Adrenal gland (tissue), 5 donors: ENCODE results near the gene RASA3.

ENCODE experiments used
- POLR2A ChIP-seq, 2 donors: fragments of 450-650 bp; IDR thresholded peaks; one replicate each; pipeline ENCODE4 v1.6.1; 2017; ENCODE audit warnings: antibody characterized with exemption in 2 of 2, mild to moderate bottlenecking in 2 of 2, moderate library complexity in 1 of 2
- TF ChIP-seq, protein P1 (sequence below), 6 experiments: fragments of 450-650 bp in 4 of 6; fragments of 200-600 bp in 2 of 6; sonication (generic) in 1 of 6; IDR thresholded peaks; 1 replicate in 5 of 6; 2 replicates in 1 of 6; pipeline versions ENCODE4 v1.5.1 to v1.8.0; 2016 to 2021; ENCODE audit warnings: antibody characterized with exemption in 6 of 6, mild to moderate bottlenecking in 2 of 6, moderate library complexity in 1 of 6
- donor health status: DM: no; HTN: no; CAD: no.

DNA sequence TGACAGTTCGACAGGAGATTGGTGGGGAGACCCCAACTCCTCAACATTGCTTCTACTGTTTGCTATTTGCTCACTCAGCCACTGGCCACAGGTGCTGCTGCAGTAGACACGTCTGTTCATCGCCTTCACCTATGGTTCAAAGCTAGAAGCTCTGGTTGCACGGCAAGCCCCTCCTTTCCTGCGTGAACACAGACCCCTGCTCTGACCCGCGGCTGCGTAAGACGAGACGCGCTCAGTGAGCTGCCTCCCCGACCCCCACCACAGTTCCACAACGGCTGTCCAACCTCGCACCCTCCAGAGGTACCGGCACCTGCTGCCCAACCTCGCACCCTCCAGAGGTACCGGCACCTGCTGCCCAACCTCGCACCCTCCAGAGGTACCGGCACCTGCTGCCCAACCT, 6.8 kb downstream of the RASA3 start:
- TF ChIP-seq, protein P1, sequence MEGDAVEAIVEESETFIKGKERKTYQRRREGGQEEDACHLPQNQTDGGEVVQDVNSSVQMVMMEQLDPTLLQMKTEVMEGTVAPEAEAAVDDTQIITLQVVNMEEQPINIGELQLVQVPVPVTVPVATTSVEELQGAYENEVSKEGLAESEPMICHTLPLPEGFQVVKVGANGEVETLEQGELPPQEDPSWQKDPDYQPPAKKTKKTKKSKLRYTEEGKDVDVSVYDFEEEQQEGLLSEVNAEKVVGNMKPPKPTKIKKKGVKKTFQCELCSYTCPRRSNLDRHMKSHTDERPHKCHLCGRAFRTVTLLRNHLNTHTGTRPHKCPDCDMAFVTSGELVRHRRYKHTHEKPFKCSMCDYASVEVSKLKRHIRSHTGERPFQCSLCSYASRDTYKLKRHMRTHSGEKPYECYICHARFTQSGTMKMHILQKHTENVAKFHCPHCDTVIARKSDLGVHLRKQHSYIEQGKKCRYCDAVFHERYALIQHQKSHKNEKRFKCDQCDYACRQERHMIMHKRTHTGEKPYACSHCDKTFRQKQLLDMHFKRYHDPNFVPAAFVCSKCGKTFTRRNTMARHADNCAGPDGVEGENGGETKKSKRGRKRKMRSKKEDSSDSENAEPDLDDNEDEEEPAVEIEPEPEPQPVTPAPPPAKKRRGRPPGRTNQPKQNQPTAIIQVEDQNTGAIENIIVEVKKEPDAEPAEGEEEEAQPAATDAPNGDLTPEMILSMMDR (IDR thresholded peaks at IDR 0.05), result no peak
- TF ChIP-seq POLR2A (IDR thresholded peaks at IDR 0.05), result no peak
